ENCODE measurements around the gene NPRL2.

DNA sequence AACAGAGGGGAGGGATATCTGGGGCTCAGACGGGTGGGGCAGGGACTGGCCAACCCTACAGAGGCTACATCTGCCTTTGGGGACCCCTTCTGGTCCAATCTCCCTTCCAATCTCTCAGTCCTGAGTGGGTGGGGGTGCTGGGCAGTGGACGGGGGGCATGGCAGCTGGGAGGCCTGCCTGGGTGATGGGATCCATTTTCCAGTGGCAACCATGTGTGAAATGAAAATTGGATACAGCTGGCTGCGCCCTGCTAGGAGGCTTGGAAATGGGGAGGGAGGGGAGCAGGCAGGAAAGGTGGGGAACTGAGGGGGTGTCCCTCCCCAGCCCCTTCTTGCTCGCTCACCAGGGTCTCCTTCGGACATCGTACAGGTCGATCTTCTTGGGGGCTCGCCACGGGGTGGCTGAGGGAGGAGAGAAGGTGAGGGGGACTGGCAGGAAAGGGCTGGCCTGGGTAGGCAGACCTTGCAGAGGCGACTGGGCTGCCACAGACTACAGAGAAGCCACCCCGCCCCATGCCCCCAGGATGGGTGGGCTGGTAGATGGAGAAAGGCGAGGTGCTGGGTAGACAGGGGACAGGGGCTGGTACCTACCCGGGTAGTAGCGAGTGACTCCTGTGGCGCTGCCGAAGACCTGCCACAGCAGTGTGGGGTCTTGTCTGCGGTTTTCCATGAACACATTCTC, 30.0 kb upstream of the NPRL2 start:
- no peak for TF ChIP-seq EZH2 (IDR thresholded peaks at IDR 0.05; ENCODE audit: low read depth)
- TF ChIP-seq CTCF (conservative IDR thresholded peaks at IDR 0.05) = no peak

All from PC-9 (cell line).